ENCODE measurements around the gene SNAP91. TPM values are rescaled to one million over a fixed set of nuclear protein-coding genes. Genes with fewer than 3 reads are reported as not detected.

SNAP91 gene
- total and polyA plus RNA-seq, 2 of the 8 experiments (the other 6 are each of a cell fraction or from before 2014, with no cell fraction given), result 1.3 to 1.5 TPM

DNA sequence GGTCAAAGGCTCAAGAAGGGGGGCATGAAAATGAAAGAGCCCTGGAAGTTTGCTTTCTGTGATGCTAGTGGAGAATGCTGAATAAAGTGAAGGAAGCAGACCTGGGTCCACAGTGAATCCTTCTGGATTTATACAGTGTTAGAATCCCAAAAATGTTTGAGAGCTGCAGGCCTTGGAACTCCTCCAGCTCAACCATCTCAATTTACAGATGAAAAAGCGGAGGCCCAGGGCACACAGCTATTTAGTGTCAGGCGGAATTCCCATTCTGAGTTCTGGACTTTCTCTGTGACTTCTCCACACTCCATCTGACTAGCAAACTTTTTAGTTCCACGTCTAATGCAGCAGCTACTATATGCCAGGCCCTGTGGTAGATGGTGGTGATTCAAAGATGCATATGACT is 198.1 kb downstream of the SNAP91 start:
- H3K56ac ChIP-seq (replicated peaks; ENCODE audit: insufficient read length, low read depth, low read length), result no peak overlapping the region
- WGBS, 2 experiments (ENCODE audit: extremely low coverage in 1 of 2, insufficient coverage in 1 of 2, insufficient read length in 1 of 2, insufficient replicate concordance in 2 of 2, low coverage in 1 of 2, low lambda C conversion rate in 2 of 2, missing lambda C conversion rate in 1 of 2), result 85% methylated on average over 3 of the region's 3 CpGs; no CpG with 5 or more reads in 1 of the 2 experiments
- no peak overlapping the region for H3K18ac ChIP-seq (ENCODE audit: extremely low read depth, low read length)
- no peak overlapping the region for H2BK120ac ChIP-seq (replicated peaks; ENCODE audit: low read depth, low read length)
- no peaks in the 10 kb centered on the region for H3K9me3 ChIP-seq (ENCODE audit: insufficient read depth in 2 of 2, low read depth in 1 of 2, low read length in 1 of 2)
- peaks cover 10% of the 10 kb centered on the region for H3K23me2 ChIP-seq (ENCODE audit: low read depth, low read length)
- no peak for DNase-seq (ENCODE audit: low read depth in 1 of 2, low spot score in 2 of 2)
- H2AK5ac ChIP-seq (ENCODE audit: low read depth, low read length), result no peak overlapping the region
- no peaks in the 10 kb centered on the region for H3K79me1 ChIP-seq (ENCODE audit: low read depth, low read length)
- CTCF ChIA-PET (ENCODE audit: partially characterized antibody), result interaction anchor here (0.8 to 15.4 kb wide), 16 partner anchors 7 to 444 kb away, joined by 3 to 310 read pairs (median 4); partner anchors contain the start of genes DOP1A and UBE3D
- no peak overlapping the region for H3K9ac ChIP-seq (replicated peaks in 1 of 4; ENCODE audit: extremely low read depth in 1 of 4, low read depth in 3 of 4, low read length in 3 of 4)
- no peak overlapping the region for H3K14ac ChIP-seq (ENCODE audit: insufficient read length)
- H4K20me1 ChIP-seq (replicated peaks in 1 of 2; ENCODE audit: control insufficient read depth in 1 of 2, insufficient read depth in 2 of 2, low read length in 2 of 2), result no peaks in the 10 kb centered on the region
- no peaks in the 10 kb centered on the region for H3K27me3 ChIP-seq (replicated peaks in 1 of 4; ENCODE audit: control insufficient read depth in 3 of 4, extremely low read depth in 1 of 4, insufficient read depth in 3 of 4, low read length in 3 of 4)
- no peak overlapping the region for H4K91ac ChIP-seq (replicated peaks; ENCODE audit: insufficient read length, low read length)
- no peak overlapping the region for H4K5ac ChIP-seq (ENCODE audit: insufficient read length, low read depth, low read length)
- no peak for FAIRE-seq
- POLR2A ChIA-PET (ENCODE audit: partially characterized antibody), result no interaction called here
- no peaks in the 10 kb centered on the region for H3K79me2 ChIP-seq (ENCODE audit: control insufficient read depth in 1 of 2, insufficient read depth in 2 of 2, low read length in 2 of 2)
- H3K4me3 ChIP-seq (ENCODE audit: extremely low read depth in 1 of 4, insufficient read depth in 2 of 4, low read depth in 3 of 4, low read length in 4 of 4), result no peak overlapping the region
- no peak overlapping the region for H2BK5ac ChIP-seq (ENCODE audit: low read depth, low read length)
- H3K4me1 ChIP-seq (replicated peaks in 1 of 4; ENCODE audit: control insufficient read depth in 3 of 4, insufficient read depth in 4 of 4, low read length in 3 of 4), result peaks cover 0 to 2% (median 0%) of the 10 kb centered on the region in 4 experiments; a peak in 2 of 7 replicates
- no peaks in the 10 kb centered on the region for H3K36me3 ChIP-seq (ENCODE audit: control insufficient read depth in 2 of 4, insufficient read depth in 4 of 4, low read length in 3 of 4)
- no peak overlapping the region for H4K8ac ChIP-seq (ENCODE audit: extremely low read depth, insufficient read depth, low read length)
- H2BK12ac ChIP-seq (ENCODE audit: low read depth, low read length), result no peak overlapping the region
- no peak overlapping the region for H3K4ac ChIP-seq (replicated peaks; ENCODE audit: insufficient read length, low read depth, low read length)
- H2AFZ ChIP-seq (ENCODE audit: low read length), result no peak overlapping the region
- no peak overlapping the region for H2BK15ac ChIP-seq (ENCODE audit: low read length)
- no peak overlapping the region; a peak in 1 of 4 replicates for H3K4me2 ChIP-seq (ENCODE audit: insufficient read depth in 1 of 2, low read depth in 2 of 2, low read length in 2 of 2)
- no peak overlapping the region for H3K27ac ChIP-seq (ENCODE audit: low read depth, low read length)
- no peak overlapping the region for H3K23ac ChIP-seq (ENCODE audit: insufficient read length)
- H2BK20ac ChIP-seq (ENCODE audit: low read length), result no peak overlapping the region
- no peak for TF ChIP-seq FOSL1 (IDR thresholded peaks at IDR 0.05; ENCODE audit: insufficient read depth, low read depth, low read length)
- TF ChIP-seq SP4 (IDR thresholded peaks at IDR 0.05; ENCODE audit: low read length), result no peak
- no peak for TF ChIP-seq SP2 (IDR thresholded peaks at IDR 0.05; ENCODE audit: low read length)
- TF ChIP-seq, protein P1, sequence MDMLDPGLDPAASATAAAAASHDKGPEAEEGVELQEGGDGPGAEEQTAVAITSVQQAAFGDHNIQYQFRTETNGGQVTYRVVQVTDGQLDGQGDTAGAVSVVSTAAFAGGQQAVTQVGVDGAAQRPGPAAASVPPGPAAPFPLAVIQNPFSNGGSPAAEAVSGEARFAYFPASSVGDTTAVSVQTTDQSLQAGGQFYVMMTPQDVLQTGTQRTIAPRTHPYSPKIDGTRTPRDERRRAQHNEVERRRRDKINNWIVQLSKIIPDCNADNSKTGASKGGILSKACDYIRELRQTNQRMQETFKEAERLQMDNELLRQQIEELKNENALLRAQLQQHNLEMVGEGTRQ (IDR thresholded peaks at IDR 0.05; ENCODE audit: low read length), result no peak
- no peak for TF ChIP-seq RNF2 (IDR thresholded peaks at IDR 0.05; ENCODE audit: borderline replicate concordance, low read depth, low read length, missing control alignments, poor library complexity, severe bottlenecking)
- TF ChIP-seq BRCA1 (IDR thresholded peaks at IDR 0.05; ENCODE audit: low read depth, low read length), result no peak
- TF ChIP-seq, protein P2, sequence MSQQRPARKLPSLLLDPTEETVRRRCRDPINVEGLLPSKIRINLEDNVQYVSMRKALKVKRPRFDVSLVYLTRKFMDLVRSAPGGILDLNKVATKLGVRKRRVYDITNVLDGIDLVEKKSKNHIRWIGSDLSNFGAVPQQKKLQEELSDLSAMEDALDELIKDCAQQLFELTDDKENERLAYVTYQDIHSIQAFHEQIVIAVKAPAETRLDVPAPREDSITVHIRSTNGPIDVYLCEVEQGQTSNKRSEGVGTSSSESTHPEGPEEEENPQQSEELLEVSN (IDR thresholded peaks at IDR 0.05), result no peak
- TF ChIP-seq POLR2A (IDR thresholded peaks at IDR 0.05; ENCODE audit: control extremely low read depth in 1 of 2, low read depth in 2 of 2, low read length in 2 of 2), result no peak
- TF ChIP-seq RFX5 (IDR thresholded peaks at IDR 0.05; ENCODE audit: borderline replicate concordance, low read depth, low read length), result no peak
- no peak for TF ChIP-seq SUZ12 (IDR thresholded peaks at IDR 0.05; ENCODE audit: low read length)
- TF ChIP-seq POU5F1 (IDR thresholded peaks at IDR 0.05; ENCODE audit: low read depth, low read length), result no peak
- TF ChIP-seq NRF1 (IDR thresholded peaks at IDR 0.05; ENCODE audit: low read depth, low read length), result no peak
- TF ChIP-seq SIX5 (IDR thresholded peaks at IDR 0.05; ENCODE audit: low read depth, low read length), result no peak
- TF ChIP-seq SP1 (IDR thresholded peaks at IDR 0.05; ENCODE audit: low read depth, low read length), result no peak
